ENCODE results near the gene LCN2. TPM values are rescaled to one million over a fixed set of nuclear protein-coding genes. Genes with fewer than 3 reads are reported as not detected.
A peak's percentile ranks its signal among the peaks of the same experiment; 100 is the strongest.

Gene LCN2
- polyA plus RNA-seq (2013, experiment 1 of 2), result not detected
- polyA plus RNA-seq (2013, experiment 2 of 2), result not detected

- Histone ChIP-seq H3K27ac (ENCODE audit: low read depth, low read length) (no peak within 1 kb of the TSS), H3K9ac (ENCODE audit: low read depth, low read length) (no peak within 1 kb of the TSS)
These were observed at the start of gene LCN2 for GRCh38 chr9:128149001-128149701. LCN2 (plus strand) TSS chr9:128149453; CDS start chr9:128149526, 73 bp downstream.

GRCh38 chr9:128099932-128100491 lies 49.2 kb upstream of the LCN2 start:
- Histone ChIP-seq H3K27ac (ENCODE audit: low read depth, low read length) (no peak overlapping the region), H3K4me1 (ENCODE audit: insufficient read depth, low read length) (peaks cover 24% of the 10 kb centered on the region)
- WGBS, result 89% methylated on average over 16 of the region's 16 CpGs

More at GRCh38 chr9:128149001-128149701, at the start of gene LCN2:
- Histone ChIP-seq H3K4me3 (ENCODE audit: low read length) (no peak within 1 kb of the TSS), H3K4me1 (ENCODE audit: insufficient read depth, low read length) (peaks cover 3% of the 10 kb centered on the region; the same call in 1 of the 2 replicates), H3K36me3 (ENCODE audit: insufficient read depth, low read length) (no peaks in the 10 kb centered on the region), H3K27me3 (ENCODE audit: insufficient read depth, low read length) (no peaks in the 10 kb centered on the region), H3K9me3 (ENCODE audit: insufficient read depth, low read depth, low read length) (no peaks in the 10 kb centered on the region)
- WGBS, result 85% methylated on average over 9 of the region's 9 CpGs

GRCh38 chr9:128100581-128100980 lies 48.7 kb upstream of the LCN2 start:
- no peaks in the 10 kb centered on the region for H3K9me3 ChIP-seq (ENCODE audit: insufficient read depth, low read depth, low read length)
- H3K4me1 ChIP-seq (ENCODE audit: insufficient read depth, low read length), result peaks cover 24% of the 10 kb centered on the region
- no peak overlapping the region; the same call in 1 of the 2 replicates for H3K9ac ChIP-seq (ENCODE audit: low read depth, low read length)
- H3K36me3 ChIP-seq (ENCODE audit: insufficient read depth, low read length), result peaks cover 39% of the 10 kb centered on the region
- no peaks in the 10 kb centered on the region for H3K27me3 ChIP-seq (ENCODE audit: insufficient read depth, low read length)
- H3K27ac ChIP-seq (ENCODE audit: low read depth, low read length), result no peak overlapping the region
- no peak overlapping the region for H3K4me3 ChIP-seq (ENCODE audit: low read length)
- WGBS, result 95% methylated on average over 10 of the region's 10 CpGs

More at GRCh38 chr9:128099932-128100491, 49.2 kb upstream of the LCN2 start:
- Histone ChIP-seq H3K36me3 (ENCODE audit: insufficient read depth, low read length) (peaks cover 35% of the 10 kb centered on the region), H3K9ac (ENCODE audit: low read depth, low read length) (no peak overlapping the region; the same call in 1 of the 2 replicates), H3K9me3 (ENCODE audit: insufficient read depth, low read depth, low read length) (no peaks in the 10 kb centered on the region), H3K27me3 (ENCODE audit: insufficient read depth, low read length) (no peaks in the 10 kb centered on the region), H3K4me3 (ENCODE audit: low read length) (peak overlapping the region; percentile 66; the same call in 1 of the 2 replicates)

- Histone ChIP-seq H3K4me1 (ENCODE audit: insufficient read depth, low read length) (peaks cover 24% of the 10 kb centered on the region), H3K9ac (ENCODE audit: low read depth, low read length) (no peak overlapping the region), H3K27ac (ENCODE audit: low read depth, low read length) (no peak overlapping the region), H3K36me3 (ENCODE audit: insufficient read depth, low read length) (peaks cover 45% of the 10 kb centered on the region), H3K9me3 (ENCODE audit: insufficient read depth, low read depth, low read length) (no peaks in the 10 kb centered on the region), H3K4me3 (ENCODE audit: low read length) (no peak overlapping the region), H3K27me3 (ENCODE audit: insufficient read depth, low read length) (no peaks in the 10 kb centered on the region)
- 86% methylated on average over 12 of the region's 12 CpGs for WGBS
These were observed 48.0 kb upstream of the LCN2 start for GRCh38 chr9:128101231-128101661.

DNA sequence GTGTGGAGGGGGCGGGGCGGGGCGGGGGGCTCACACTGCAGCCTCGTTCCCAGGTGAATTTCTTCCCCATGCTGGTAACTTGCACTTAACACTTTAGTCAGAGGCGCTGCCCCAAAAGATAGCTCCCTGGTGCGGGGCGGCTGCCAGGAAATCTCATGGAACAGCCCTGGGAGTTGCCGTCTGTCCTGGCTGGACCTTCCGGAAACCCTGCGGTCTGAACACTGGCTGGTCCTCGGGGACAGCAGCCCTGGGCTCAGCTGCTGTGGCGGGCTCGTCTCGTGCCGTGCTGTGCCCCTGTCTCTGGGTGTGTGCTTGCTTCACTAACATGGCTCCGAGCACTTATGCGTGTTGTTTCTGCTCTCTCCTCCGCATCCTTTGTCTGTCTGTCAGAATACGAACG lies 47.6 kb upstream of the LCN2 start:
- WGBS, result 94% methylated on average over 20 of the region's 20 CpGs

DNA sequence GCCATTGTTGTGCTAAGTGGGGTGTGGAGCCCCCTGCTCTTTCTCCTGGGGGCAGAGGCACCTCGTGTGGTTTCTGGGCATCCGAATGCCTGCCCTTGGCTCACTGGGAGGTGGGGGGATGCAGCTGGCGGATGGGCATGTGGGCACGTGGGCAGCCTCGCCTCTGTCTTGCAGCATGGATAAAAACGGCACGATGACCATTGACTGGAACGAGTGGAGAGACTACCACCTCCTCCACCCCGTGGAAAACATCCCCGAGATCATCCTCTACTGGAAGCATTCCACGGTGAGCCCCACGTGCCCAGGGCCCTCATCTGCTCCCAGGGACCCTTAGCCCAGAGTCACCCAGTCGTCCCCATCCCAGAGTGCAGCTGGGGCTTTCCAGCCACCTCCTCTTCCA lies 47.1 kb upstream of the LCN2 start:
- no peak overlapping the region for H3K27ac ChIP-seq (ENCODE audit: low read depth, low read length)

More for the DNA sequence above, 47.6 kb upstream of the LCN2 start:
- H3K9me3 ChIP-seq (ENCODE audit: insufficient read depth, low read depth, low read length), result no peaks in the 10 kb centered on the region
- no peak overlapping the region for H3K9ac ChIP-seq (ENCODE audit: low read depth, low read length)
- no peaks in the 10 kb centered on the region for H3K27me3 ChIP-seq (ENCODE audit: insufficient read depth, low read length)
- H3K27ac ChIP-seq (ENCODE audit: low read depth, low read length), result no peak overlapping the region
- H3K4me3 ChIP-seq (ENCODE audit: low read length), result no peak overlapping the region
- peaks cover 50% of the 10 kb centered on the region for H3K36me3 ChIP-seq (ENCODE audit: insufficient read depth, low read length)
- H3K4me1 ChIP-seq (ENCODE audit: insufficient read depth, low read length), result peaks cover 24% of the 10 kb centered on the region

GRCh38 chr9:128102861-128103588 lies 46.2 kb upstream of the LCN2 start:
- 95% methylated on average over 23 of the region's 23 CpGs for WGBS

More for the DNA sequence above, 47.1 kb upstream of the LCN2 start:
- Histone ChIP-seq H3K4me3 (ENCODE audit: low read length) (no peak overlapping the region), H3K27me3 (ENCODE audit: insufficient read depth, low read length) (no peaks in the 10 kb centered on the region), H3K9ac (ENCODE audit: low read depth, low read length) (no peak overlapping the region), H3K4me1 (ENCODE audit: insufficient read depth, low read length) (peaks cover 24% of the 10 kb centered on the region), H3K9me3 (ENCODE audit: insufficient read depth, low read depth, low read length) (no peaks in the 10 kb centered on the region), H3K36me3 (ENCODE audit: insufficient read depth, low read length) (peaks cover 55% of the 10 kb centered on the region)
- 88% methylated on average over 13 of the region's 13 CpGs for WGBS

GRCh38 chr9:128103589-128103962 lies 45.7 kb upstream of the LCN2 start:
- peaks cover 17% of the 10 kb centered on the region for H3K4me1 ChIP-seq (ENCODE audit: insufficient read depth, low read length)
- no peaks in the 10 kb centered on the region for H3K9me3 ChIP-seq (ENCODE audit: insufficient read depth, low read depth, low read length)
- H3K27me3 ChIP-seq (ENCODE audit: insufficient read depth, low read length), result no peaks in the 10 kb centered on the region
- no peak overlapping the region for H3K27ac ChIP-seq (ENCODE audit: low read depth, low read length)
- no peak overlapping the region for H3K4me3 ChIP-seq (ENCODE audit: low read length)
- peaks cover 65% of the 10 kb centered on the region for H3K36me3 ChIP-seq (ENCODE audit: insufficient read depth, low read length)
- WGBS, result 84% methylated on average over 8 of the region's 8 CpGs
- no peak overlapping the region for H3K9ac ChIP-seq (ENCODE audit: low read depth, low read length)

More at GRCh38 chr9:128102861-128103588, 46.2 kb upstream of the LCN2 start:
- H3K4me3 ChIP-seq (ENCODE audit: low read length), result no peak overlapping the region
- peaks cover 17% of the 10 kb centered on the region for H3K4me1 ChIP-seq (ENCODE audit: insufficient read depth, low read length)
- no peaks in the 10 kb centered on the region for H3K9me3 ChIP-seq (ENCODE audit: insufficient read depth, low read depth, low read length)
- H3K9ac ChIP-seq (ENCODE audit: low read depth, low read length), result no peak overlapping the region
- H3K27me3 ChIP-seq (ENCODE audit: insufficient read depth, low read length), result no peaks in the 10 kb centered on the region
- H3K36me3 ChIP-seq (ENCODE audit: insufficient read depth, low read length), result peaks cover 63% of the 10 kb centered on the region
- peak overlapping the region; percentile 34; the same call in 1 of the 2 replicates for H3K27ac ChIP-seq (ENCODE audit: low read depth, low read length)

- H3K4me1 ChIP-seq (ENCODE audit: insufficient read depth, low read length), result peaks cover 16% of the 10 kb centered on the region
- H3K4me3 ChIP-seq (ENCODE audit: low read length), result no peak overlapping the region
- peaks cover 65% of the 10 kb centered on the region for H3K36me3 ChIP-seq (ENCODE audit: insufficient read depth, low read length)
- H3K27me3 ChIP-seq (ENCODE audit: insufficient read depth, low read length), result no peaks in the 10 kb centered on the region
- H3K9ac ChIP-seq (ENCODE audit: low read depth, low read length), result no peak overlapping the region
- no peaks in the 10 kb centered on the region for H3K9me3 ChIP-seq (ENCODE audit: insufficient read depth, low read depth, low read length)
- no peak overlapping the region for H3K27ac ChIP-seq (ENCODE audit: low read depth, low read length)
- 95% methylated on average over 6 of the region's 6 CpGs for WGBS
These were observed 45.1 kb upstream of the LCN2 start for GRCh38 chr9:128104171-128104618.

- no peak overlapping the region for H3K4me3 ChIP-seq (ENCODE audit: low read length)
- H3K27ac ChIP-seq (ENCODE audit: low read depth, low read length), result no peak overlapping the region
- 0 out of 2 replicates have a peak, but pooled peaks cover 3% of the 10 kb centered on the region for H3K4me1 ChIP-seq (ENCODE audit: insufficient read depth, low read length)
- H3K36me3 ChIP-seq (ENCODE audit: insufficient read depth, low read length), result peaks cover 65% of the 10 kb centered on the region
- no peaks in the 10 kb centered on the region for H3K9me3 ChIP-seq (ENCODE audit: insufficient read depth, low read depth, low read length)
- WGBS, result 92% methylated on average over 21 of the region's 21 CpGs
- H3K9ac ChIP-seq (ENCODE audit: low read depth, low read length), result no peak overlapping the region
- no peaks in the 10 kb centered on the region for H3K27me3 ChIP-seq (ENCODE audit: insufficient read depth, low read length)
These were observed 43.6 kb upstream of the LCN2 start for GRCh38 chr9:128105538-128106175.

All from HUES64 (cell line).